Fibroblast of pulmonary artery (primary cell): ENCODE data around the gene AP1G1.

Experiments used
- DNase-seq: peaks from one replicate; pipeline ENCODE4 v3.0.0-alpha.2; 2010; ENCODE audit warnings: low read depth
- H3K4me3 ChIP-seq: replicated peaks from 2 replicates; pipeline ENCODE4 v1.5.1; 2011; ENCODE audit warnings: low read depth, mild to moderate bottlenecking, control low read depth, low read length, moderate library complexity
- TF ChIP-seq, protein P1 (sequence below): IDR thresholded peaks from 2 replicates; pipeline ENCODE4 v1.5.1; 2011; ENCODE audit warnings: mild to moderate bottlenecking, control low read depth, low read length, inconsistent platforms; ENCODE audit errors: missing control alignments

AP1G1 gene

DNA sequence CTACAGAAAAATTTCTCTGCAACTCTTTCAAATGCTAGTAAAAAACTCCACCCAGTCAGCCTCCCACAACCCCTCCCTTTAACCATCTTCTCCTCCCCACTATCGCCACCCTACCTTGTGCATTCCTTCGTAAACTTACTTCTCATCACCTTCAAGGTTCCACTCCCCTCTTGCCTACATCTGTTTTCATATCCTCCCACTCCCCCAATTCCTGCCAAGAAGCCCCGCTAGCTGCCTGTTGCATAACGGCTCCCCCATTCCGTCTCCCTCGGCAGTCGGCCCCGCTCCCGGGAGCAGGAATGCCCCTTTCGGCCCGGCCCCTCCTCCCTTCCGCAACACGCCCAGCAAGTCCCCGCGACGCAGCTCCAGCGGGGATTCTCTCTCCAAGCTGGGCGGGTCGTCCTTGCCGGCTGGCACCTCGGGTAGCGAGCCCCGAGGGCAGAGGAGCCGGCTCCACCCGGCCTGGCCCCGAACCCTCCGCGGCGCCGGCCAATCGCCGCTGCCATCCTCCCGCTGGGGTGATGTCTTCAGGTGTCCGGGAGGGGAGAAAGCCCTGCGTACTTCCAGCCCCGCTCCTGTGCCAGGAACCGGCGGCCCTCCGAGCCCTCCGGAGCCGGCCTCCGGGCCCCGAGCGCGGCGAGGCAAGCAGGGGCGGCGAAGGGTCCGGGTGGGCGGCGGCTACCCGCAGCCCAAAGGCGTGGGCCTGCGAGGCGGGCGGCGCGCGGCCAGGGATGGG lies 85.7 kb downstream of the AP1G1 start:
- peak overlapping the region; percentile 81 for H3K4me3 ChIP-seq
- TF ChIP-seq, protein P1, sequence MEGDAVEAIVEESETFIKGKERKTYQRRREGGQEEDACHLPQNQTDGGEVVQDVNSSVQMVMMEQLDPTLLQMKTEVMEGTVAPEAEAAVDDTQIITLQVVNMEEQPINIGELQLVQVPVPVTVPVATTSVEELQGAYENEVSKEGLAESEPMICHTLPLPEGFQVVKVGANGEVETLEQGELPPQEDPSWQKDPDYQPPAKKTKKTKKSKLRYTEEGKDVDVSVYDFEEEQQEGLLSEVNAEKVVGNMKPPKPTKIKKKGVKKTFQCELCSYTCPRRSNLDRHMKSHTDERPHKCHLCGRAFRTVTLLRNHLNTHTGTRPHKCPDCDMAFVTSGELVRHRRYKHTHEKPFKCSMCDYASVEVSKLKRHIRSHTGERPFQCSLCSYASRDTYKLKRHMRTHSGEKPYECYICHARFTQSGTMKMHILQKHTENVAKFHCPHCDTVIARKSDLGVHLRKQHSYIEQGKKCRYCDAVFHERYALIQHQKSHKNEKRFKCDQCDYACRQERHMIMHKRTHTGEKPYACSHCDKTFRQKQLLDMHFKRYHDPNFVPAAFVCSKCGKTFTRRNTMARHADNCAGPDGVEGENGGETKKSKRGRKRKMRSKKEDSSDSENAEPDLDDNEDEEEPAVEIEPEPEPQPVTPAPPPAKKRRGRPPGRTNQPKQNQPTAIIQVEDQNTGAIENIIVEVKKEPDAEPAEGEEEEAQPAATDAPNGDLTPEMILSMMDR, result no peak
- DNase-seq, result peak; percentile 70

DNA sequence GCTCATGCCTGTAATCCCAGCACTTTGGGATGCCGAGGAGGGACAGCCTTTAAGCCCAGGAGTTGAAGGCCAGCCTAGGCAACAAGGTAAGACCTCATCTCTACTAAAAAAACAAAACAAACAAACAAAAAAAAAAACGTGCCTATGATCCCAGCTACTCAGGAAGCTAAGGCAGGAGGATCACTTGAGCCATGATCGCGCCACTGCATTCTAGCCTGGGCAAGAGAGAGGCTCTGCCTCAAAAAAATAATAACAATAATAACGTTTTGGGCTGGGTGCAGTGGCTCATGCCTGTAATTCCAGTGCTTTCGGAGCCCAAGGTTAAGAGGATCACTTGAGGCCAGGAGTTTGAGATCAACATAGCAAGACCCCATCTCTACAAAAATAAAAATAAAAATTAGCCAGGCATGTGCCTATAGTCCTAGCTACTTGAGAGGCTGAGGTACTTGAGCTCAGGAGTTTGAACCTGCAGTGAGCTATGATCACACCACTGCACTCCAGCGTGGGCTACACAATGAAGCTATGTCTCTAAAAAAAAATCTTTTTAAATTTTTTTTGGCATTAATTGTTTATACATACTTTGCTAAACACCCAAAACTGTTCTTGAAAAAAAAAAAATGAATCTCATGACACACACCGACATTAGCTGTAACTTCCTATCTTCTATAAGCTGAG lies 87.4 kb downstream of the AP1G1 start:
- DNase-seq, result no peak
- H3K4me3 ChIP-seq, result no peak overlapping the region

DNA sequence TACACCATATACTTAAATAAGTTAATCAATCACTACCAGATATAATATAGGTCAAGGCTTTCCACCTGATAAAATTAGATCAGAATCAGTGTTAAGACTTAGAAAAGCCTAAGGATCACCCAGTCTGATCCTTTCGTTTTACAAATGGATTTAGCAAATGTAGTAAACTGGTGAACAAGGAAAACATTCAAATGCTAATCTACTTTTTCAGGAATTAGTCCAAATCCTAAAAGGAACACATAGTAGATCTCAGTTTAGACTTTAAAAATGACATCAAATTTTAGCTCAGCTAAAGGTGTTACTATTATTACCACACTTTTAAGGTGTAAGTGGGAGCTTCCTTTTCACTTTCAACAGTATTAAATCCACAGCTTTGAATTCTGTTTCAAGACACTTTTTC lies 96.1 kb downstream of the AP1G1 start:
- no peak for DNase-seq
- no peak overlapping the region for H3K4me3 ChIP-seq
- TF ChIP-seq, protein P1, result no peak

More for the DNA sequence above, 87.4 kb downstream of the AP1G1 start:
- TF ChIP-seq, protein P1, result no peak

DNA sequence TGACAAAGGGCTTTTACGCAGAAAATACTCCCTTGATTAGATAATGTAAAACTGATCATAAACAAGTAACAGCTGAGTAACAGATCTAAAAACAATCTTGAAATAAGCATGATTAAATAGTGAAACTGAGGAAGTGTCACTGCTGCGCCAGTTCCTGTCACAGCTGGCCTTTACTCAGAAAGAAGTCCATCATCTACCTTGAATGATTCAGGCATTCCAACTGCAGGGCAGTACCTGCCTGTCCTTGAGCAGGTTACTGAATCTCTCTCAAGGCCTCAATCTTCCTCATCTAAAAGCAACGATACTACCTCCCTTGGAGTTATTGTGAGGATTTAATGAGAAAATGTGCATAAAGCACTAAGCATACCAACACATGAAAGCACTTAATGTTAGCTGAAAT lies 96.8 kb downstream of the AP1G1 start:
- H3K4me3 ChIP-seq, result no peak overlapping the region
- DNase-seq, result no peak
- TF ChIP-seq, protein P1, result no peak

DNA sequence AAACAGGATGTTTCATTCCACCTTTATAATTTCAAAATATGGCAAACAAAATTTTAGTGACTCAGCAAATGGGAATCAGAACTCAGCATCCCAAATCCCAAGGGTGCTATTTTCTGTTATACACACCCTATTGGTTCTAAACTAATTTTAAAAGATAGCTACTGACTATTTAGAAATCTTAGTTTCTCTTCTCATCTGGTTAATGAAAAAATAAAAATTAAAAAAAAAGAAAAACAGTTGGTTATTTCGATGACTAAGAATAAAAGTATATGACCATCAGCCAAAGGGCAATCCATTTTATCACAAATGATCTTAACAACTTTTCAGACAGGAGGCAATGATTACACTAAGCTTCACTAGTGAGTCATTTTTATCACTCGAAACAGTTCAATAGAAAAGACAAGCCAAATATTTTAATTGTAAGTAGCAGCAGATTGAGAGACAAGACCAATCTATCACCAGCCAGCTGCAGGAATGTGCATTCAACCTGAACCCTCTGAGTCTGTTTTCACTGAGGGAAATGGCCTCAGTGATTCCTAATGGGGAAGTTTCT lies 99.3 kb downstream of the AP1G1 start:
- TF ChIP-seq, protein P1, result no peak

DNA sequence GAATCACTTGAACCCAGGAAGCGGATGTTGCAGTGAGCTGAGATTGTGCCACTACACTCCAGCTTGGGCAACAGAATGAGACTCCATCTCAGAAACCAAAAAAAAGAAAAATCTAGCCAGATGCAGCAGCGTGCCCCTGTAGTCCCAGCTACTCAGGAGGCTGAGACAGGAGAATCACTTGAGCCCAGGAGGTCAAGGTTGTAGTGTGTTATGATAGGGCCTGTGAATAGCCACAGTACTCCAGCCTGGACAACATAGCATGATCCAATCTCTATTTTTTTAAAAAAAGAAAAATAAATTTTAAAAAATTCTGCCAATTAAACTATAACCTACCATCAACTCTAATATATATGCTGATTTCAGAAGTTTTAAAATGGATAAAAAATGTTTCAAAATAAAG lies 99.9 kb downstream of the AP1G1 start:
- DNase-seq, result no peak
- H3K4me3 ChIP-seq, result no peak overlapping the region
- TF ChIP-seq, protein P1, result no peak

More for the DNA sequence above, 99.3 kb downstream of the AP1G1 start:
- peak; percentile 29 for DNase-seq
- H3K4me3 ChIP-seq, result no peak overlapping the region

DNA sequence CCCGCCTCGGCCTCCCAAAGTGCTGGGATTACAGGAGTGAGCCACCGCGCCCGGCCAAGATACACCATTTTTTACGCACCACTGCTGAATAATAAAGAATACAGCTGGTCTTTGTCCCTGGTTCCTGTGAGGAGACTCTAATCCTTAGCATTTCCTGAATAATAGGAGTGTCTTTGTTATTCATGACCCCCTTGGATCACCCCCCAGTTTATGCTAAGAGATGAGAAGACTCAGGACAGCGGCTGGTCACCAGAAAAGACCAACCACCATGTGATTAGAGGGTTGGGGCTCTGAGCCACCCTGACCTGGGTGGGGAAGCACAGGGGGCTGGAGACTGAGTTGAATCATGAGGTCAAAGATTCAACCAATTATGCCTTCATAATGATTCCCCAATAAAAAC lies 101.4 kb downstream of the AP1G1 start:
- DNase-seq, result no peak
- TF ChIP-seq, protein P1, result no peak
- H3K4me3 ChIP-seq, result no peak overlapping the region
